Hippocampal formation (tissue), 2 donors: ENCODE measurements around the gene HYAL1.
"Not testable (repeated sequence)": the region's sequence is repeated elsewhere in the genome, so short reads cannot be mapped to it uniquely, and the experiment has no call there.

Source experiments
- DNase-seq, 2 donors: peaks; one replicate each; lab custom pipeline; 2025; lab: John Stamatoyannopoulos, UW

The HYAL1 gene

DNA sequence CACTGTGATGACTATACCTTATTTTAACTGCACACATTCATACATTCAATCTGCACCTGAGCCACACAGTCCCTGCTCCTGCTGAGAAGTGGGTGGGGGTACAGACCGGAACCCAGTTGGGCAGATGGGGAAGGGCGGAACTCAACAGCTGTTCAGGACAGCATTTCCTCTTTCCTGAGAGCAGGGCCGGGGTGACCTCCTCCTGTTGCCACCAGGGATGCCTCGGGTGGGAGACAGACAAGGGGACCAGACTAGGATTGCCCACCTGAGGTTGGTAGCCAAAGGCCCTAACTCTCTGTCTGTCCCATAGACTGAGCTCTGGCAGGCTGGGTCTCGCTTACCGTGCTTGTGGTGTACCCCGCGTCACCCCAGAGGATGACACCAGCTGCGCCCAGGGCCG, 15.2 kb upstream of the HYAL1 start:
- DNase-seq = no peak

DNA sequence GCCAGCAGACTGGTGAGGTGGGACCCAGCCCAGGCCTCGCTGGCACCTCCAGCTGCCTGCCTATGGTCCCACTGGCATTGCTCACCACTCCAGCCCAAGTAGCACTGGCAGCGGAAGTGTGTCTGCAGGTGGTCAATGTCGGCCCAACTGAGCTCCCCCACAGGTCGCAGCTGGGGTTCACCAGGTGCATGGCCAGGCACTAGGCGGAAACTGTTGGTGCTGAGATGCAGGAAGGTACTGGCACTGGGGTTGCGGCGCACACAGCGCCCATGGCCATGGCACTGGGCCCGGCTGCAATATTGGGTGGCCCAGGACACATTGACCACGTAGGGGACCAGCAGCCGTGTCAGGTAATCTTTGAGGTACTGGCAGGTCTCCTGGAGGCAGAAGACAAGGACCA, 14.8 kb upstream of the HYAL1 start:
- DNase-seq = no peak

DNA sequence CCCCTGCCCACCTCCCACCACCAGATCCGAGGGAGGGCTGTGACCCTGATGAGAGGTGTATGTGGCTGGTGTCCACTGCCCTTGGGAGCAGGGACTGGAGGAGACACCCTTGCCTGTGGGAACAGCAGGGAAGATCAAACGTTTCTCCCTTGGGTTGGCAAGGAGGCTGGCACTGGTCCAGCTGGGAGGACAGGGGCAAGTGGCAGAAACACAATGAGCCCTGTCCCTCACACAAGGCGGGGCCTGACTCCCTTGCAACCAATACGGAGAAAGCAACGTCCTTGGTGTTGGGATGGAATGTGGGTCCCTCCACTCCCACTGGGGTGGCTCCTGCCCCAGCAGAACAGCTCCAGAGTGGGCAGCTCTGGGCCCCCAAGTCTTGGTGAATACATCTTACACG, 13.9 kb upstream of the HYAL1 start:
- DNase-seq = no peak

DNA sequence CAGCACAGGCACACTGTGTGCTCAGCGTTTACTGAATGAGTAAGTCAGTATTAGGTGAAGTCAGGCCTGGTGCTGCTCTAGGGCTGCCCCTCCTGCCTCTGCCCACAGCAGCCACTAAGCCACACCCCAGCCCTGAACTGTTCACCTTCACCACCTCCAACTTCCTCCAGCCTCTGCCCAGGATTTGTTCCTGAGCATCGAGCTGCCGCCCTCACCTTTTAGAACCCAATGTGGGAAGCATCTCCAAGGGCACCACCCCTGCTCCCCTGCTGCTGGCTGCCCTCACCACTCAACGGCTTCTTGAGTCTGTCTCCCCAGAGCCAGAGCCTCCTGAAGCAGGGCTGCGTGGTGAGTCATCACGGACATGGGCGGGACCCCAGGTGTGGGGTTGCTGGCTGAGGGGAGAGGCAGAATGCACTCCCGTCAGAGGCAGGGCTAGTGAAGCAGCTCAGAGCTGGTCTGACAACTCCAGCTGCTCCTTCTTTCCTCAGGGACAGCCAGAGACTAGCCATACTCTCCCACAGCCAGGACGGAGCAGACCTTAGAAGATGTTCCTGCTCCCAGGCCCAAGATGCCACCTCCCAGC, 13.4 kb upstream of the HYAL1 start:
- no peak for DNase-seq

DNA sequence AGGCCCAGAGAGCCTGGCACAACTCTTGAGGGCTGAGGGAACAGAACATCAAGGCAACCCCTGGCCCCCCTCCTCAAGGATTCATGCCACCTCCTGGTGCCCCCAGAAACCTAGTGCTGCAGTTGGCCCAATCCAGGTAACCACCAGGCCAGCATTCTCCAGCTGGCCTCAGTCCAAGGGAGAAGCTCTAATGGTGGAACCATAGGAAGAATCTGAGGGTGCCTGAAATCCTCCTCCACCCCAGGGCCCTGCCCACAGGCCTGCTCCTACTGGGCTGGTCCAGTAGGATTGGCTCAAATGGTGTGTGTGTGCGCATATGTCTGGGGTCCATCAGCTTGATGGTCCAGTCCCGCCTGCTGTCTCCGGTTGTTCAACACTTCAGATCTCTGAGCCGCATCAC, 11.4 kb upstream of the HYAL1 start:
- DNase-seq = no peak

DNA sequence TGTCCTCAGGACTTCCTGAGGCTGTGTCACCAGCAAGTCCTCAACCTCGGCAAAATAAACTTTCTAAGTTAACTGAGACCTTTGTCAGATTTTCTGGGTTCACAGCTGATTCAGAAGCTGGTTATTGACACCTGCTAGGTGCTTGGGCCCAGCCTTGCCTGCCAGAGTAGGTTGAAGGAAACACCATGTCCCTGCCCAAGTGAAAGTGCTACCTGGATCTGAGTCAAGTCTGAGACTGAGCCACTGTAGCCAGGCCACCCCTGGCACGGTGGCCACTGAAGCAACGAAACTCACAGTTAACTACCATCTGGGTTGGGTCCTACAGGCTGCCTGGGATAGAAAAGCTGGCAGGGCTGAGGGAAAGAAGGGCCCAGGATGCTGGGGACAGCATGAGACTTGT, 11.0 kb upstream of the HYAL1 start:
- DNase-seq = no peak

DNA sequence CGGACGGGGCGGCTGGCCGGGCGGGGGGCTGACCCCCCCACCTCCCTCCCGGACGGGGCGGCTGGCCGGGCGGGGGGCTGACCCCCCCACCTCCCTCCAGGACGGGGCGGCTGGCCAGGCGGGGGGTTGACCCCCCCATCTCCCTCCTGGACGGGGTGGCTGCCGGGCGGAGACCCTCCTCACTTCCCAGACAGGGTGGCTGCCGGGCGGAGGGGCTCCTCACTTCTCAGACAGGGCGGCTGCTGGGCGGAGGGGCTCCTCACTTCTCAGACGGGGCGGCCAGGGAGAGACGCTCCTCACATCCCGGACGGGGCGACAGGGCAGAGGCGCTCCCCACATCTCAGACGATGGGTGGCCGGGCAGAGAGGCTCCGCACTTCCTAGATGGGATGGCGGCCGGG, 8.7 kb upstream of the HYAL1 start:
- not testable (repeated sequence) for DNase-seq

DNA sequence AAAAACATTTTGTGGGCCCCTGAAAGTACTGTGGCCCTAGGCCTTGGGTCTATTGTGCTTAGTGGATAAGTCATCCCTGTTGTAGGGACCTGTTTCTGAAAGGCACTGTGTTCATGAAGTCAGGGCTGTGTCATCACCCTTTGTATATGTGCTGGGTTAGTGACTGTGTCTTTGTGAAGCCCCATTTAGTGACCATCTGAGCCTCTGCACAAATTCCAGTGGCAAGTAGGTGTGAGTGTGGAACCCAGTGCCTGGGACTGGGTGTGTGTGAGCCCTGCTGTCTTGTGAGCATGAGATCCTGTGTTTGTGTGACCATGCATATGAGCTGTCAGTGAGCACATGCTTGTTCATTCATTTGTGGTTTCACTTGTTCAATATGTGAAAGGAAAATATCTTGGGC, 1.2 kb upstream of the HYAL1 start:
- DNase-seq = no peak

DNA sequence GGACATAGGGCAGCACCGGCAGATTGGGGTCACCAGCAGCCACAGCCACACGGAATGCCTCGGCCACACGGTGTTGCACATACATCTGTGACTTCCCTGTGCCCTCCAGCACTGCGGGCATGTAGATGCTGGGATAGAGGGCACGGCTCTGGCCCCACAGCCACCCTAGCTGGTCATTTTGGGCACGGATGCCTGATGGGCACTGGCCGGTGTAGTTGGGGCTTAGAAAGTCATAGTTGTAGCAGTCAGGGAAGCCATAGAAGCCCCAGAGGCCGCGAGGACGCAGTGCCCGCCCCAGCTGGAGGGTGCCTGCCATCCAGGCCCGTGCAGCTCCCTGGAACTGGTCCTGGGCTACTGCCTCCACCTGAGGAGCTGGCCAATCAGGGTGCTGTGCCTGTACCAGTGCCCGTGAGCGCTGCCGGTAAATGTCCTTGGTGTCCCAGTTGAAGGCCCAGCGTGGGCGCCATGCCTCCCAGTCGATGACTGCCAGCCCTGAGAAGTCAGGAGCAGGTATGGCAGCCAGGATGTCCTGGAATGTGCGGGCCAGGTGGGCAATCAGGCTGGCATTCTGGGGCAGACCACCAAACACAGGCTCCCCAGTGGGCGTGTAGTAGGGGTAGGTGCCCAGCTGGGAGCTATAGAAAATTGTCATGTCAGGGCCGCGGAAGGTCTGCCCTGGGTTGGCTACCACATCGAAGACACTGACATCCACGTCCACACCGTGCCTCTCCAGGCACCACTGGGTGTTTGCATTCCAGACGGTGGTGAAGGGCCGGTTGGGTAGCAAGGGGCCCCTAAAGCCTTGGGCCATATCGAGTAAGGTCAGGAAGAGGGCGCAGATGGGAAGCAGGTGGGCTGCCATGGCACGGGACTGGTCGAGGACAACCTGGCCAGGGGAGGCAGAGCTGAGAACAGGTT, 1.0 kb downstream of the HYAL1 start:
- DNase-seq = no peak

DNA sequence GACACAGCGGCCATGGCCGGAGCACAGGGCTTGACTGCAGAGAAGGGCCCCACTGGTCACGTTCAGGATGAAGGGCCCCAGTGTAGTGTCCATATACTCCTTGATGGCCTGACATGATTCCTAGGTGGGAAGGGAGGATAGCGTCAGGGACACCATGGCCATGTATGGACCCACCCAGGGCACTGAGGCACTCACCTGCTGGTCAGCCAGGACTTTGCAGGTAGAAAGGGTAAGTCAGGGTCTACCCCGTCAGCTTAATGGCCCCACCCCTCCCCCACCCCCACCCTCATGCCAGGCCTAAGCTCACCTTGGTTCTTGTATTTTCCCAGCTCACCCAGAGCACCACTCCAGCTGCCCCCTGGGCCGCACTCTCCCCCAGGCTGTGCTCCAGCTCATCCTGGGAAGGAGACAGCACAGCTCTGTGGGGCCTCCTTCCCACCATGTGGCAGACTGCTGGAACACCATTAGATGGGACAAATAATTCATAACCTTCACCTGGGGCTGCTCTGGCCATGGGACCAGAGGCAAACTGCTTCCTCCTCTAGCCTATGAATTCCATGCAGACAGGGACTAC, 2.6 kb downstream of the HYAL1 start:
- DNase-seq = no peak

DNA sequence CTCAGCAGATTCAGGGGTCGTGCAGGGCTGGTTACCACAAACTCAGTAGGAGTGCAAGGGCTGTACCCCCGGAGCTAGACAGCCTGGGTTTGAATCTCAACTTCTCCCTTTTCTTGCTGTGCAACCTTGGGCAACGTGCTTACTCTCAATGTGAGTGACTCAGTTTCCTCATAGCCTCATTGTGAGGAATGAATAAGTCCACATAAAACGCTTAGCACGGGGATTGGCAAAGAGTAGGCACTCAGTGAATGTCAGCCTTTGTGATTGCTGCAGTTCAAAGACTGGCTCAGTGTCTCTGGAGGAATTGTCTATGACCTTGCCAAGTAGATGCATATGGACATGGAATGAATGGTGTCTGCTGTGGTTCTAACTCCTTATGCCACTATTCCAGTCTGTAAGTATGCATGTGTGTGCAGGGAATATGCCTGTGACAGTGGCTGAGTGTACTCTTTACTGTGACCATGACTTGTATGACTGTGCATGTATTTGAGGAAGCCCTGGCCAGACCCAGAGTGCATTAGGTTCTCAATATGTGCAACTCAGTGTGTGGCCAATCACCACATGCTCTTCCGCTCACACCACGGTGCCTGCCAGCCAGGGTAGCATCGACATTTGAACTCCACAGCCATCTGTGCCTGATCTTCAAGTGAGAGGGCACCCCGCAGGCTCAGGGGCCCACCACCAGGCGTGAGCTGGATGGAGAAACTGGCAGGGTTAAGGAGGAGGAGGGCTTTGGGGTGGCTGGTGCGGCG, 3.3 kb downstream of the HYAL1 start:
- peak; percentile 46 to 85 for DNase-seq

DNA sequence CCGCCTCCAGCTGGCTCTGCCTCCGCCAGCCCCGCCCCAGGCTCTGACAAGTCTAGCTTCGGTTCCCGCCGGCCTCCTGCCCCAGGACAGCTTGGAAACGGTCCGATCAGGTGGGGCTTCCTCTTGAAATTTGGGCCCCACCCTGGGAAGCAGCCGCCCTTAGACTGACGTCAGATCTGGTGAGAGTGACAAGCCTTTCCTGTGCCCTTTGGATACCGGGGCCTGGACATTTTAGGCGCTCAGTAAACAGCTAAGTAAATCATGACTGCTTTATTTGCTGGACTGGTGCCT, 3.8 kb downstream of the HYAL1 start:
- no peak for DNase-seq

DNA sequence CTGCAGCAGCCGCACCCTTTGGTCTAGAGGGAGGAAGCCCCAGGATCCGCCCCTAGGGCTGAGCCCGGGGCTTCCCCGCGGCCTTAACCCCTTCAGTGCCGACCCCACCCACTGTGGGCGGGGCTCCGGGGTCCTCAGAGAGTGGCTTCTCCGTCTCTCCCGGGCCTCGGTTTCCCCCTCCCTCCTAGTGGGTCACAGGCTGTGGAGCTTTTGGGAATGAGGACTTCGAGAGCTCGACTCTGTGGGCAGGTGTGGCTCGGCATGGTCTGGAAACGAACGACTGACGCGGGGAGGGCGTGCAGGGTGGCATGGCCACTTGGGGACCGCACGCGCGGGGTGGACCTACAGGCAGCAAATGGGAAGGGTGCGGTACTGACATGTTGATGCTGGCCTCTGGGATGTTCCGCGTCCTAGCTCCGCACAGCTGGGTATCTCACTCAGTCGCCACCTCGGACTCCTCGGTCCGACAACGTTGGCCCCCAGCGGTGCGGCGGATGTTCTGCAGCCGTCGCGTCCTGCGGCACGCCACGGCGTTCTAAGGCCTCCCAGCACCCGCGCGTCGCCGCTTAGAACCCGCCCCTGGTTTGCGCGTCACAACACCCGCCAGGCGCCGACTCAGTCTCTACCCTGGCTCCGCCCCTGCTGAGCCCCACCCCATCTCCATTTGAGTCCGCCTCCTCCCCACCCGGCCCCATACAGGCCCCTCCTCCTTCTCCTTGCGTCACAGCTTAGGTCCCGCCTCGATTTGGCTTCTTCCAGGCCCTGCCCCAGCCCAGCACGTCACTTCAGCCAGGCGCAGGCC, 4.3 kb downstream of the HYAL1 start, which contains the start of the genes HYAL3 and NAA80:
Gene HYAL3, minus strand, starts transcription at position 570 of the 802 bp plus-strand sequence. CDS start 3,803 bp downstream, outside the sequence.
Gene NAA80, minus strand, starts transcription at position 570 of the 802 bp plus-strand sequence. CDS start 1,942 bp downstream, outside the sequence.
- DNase-seq = peak; percentile 99 to 100

DNA sequence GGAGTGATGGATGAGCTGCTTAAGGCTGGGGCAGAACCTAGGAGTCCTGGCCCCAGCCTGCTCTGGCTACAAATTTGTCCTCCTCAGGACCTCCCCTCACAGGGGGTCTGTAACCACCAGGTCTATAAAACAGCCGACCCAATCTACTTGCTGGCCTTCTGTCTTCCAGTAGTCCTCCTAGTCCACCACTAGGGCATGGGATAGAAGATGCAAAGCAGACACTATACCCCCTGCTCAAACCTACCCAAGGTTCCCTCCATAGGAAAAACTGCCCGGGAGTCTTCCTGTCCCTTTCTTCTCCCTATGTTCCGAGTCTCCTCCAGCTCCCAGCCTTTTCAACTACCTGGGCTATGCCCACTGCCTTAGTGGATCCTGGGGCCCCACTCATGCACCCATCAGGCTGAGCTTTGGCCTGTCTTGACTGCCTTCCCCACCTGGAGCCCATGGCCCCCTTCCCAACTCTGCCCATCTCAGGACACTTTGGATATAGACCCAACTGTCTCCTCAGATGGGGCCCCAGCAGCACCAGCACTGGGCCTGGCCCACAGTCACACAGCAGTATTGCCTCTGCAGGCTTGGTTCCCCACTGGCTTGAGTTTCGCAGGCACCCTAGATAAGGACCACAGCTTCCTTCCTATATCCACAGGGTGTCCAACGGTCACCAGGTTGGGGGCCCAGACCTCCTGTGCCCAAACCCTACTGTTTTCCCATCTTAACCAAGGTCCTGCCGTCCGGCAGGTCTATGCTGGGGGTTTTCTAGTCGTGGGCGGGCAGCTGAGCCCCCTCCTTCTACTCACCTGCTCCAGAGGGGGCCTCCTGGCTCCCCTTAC, 5.3 kb downstream of the HYAL1 start:
- DNase-seq = no peak

DNA sequence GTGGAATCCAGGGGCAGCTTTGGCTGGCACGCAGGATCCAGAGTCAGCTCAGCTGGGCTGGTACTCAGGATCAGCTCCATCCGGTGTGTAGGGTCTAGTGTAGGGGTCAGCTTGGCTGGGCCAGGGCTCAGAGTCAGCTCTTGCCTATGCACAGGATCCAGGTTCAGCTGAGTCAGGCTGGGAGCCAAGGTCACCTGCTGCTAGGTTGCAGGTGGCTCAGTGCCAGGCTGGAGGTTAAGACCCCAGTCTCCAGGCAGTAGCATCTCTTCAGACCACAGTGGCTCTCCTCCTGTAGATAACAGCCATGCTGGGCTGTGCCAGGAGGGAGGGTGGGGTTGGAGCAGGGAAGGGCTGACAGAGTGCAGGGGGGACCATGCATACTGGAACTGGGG, 6.0 kb downstream of the HYAL1 start:
- no peak for DNase-seq

DNA sequence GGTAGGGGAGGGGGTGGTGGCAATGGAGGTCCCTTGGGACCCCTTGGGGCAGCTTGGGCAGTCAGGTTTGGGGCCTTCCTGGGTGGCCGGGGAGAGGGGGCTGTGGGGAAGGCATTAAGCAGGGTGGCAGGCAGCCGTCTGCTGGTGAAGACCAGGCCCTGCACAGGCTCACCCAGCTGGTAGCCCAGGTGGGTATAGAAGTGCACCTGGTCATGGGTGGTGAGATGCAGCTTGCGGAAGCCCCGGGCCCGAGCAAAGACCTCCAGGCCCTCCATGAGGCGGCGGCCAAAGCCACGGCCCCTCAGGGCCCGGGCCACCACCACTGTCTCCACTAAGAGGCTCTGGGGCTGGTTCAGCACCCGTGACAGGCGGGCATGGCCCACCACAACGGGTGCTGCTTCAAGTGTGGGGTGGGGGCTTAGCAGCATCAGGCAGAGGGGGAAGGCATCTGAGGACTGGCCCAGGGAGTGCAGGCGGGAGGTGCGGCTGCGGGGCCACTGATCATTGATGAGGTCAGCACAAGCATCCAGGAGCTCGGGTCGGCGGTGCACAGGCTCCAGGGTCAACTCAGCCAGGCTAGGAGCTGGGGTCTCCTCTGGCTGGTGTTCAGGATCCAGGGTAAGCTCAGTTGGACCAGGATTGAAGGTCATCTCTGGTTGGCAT, 6.5 kb downstream of the HYAL1 start:
- no peak for DNase-seq

DNA sequence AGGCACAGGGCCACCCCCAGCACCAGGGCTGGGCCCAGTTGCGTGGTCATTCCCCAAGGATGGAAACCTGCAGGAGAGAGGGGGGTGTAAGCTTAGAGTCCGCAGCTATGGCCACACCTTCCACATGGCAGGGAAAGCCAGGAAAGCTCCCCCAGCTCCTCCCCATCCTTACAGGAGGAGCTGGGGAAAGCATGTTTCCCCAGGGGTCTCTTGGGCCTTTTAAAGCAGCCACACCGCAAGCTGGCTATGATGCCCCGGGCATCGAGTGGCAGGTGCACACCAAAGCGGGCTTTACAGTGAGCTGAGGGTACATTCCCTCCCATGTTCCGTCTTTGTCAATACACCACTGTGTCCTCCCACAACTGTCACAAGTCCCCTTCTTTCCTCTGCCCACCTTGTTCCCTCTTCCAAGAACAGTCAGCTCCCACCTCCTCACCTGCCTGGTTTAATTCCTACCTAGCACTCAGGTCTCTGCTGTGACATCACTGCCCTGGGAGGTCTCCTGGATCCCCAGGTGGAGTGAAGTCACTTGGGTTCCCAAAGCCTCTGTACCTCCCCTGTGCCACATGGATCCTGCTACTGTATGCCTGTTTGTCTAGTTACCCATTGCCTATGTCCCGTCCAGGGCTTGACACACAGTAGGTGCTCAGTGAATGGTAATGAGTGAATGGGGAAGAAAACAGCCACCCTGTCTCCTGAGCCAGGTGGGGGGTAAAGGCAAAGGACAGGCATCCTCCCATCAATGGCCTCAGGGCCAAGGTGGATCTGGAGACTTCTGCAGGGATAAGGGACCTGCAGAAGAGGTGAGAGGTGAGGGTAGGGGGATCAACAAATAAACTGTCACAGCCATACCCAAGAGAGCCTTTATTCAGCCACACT, 7.6 kb downstream of the HYAL1 start:
- no peak for DNase-seq

DNA sequence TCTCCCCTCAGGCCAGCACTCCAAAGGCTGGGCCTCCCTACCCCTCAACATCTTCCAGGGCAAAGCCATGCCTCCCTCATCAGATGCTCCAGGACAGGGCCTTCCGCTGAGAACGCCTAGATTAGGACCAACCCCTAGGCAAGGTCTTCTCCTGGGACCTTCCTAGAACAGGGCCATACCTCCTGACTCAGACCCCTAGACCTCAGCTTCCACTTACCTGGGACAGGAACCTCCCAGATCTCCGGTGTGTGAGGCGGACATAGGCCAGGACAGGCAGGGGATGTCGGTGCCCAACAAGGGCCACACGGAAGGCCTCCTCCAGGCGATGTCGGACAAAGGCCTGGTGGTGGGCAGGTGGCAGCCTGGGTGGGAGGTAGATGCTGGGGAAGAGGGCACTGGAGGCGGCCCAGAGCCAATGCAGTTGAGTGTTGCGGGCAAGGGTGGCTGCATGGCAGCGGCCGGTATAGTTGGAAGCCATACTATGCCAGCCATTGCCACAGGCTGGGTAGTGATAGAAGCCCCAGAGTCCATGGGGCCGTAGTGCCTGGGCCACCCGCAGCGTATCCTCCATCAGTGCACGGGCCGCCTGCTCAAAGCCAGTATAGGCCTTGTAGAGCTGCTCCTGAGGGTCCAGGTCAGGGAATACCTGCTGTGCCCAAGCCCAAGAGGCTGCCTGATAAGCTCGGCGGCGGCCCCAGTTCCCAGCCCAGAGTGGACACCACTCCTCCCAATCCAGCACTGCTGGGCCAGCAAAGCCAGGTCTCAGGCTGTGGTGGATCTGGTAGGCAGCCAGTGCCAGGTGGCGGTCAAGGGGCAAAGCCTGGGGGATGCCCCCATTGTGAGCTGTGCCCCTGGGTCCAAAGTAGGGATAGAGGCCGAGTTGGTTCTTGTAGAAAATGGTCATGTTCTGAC, 8.6 kb downstream of the HYAL1 start:
- no peak for DNase-seq
